BLaER1 (cell line): ENCODE results near the gene OSTN.

Experiments
- H3K27ac ChIP-seq: shearing (Covaris generic); formaldehyde crosslinking; 2 replicates; pipeline ENCODE4 v1.8.1; 2022
- H3K27me3 ChIP-seq: shearing (Covaris generic); formaldehyde crosslinking; 2 replicates; pipeline ENCODE4 v1.8.1; 2022
- H3K36me3 ChIP-seq: shearing (Covaris generic); formaldehyde crosslinking; 2 replicates; pipeline ENCODE4 v1.8.1; 2022
- H3K4me1 ChIP-seq: shearing (Covaris generic); formaldehyde crosslinking; 2 replicates; pipeline ENCODE4 v1.8.1; 2022
- H3K4me2 ChIP-seq: shearing (Covaris generic); formaldehyde crosslinking; 2 replicates; pipeline ENCODE4 v1.8.1; 2022
- H3K4me3 ChIP-seq: shearing (Covaris generic); formaldehyde crosslinking; 2 replicates; pipeline ENCODE4 v1.8.1; 2022
- H3K9ac ChIP-seq: shearing (Covaris generic); formaldehyde crosslinking; 2 replicates; pipeline ENCODE4 v1.8.1; 2022
- H3K9me3 ChIP-seq: shearing (Covaris generic); formaldehyde crosslinking; 2 replicates; pipeline ENCODE4 v1.8.1; 2022
- H4K20me1 ChIP-seq: shearing (Covaris generic); formaldehyde crosslinking; 2 replicates; pipeline ENCODE4 v1.8.1; 2022
- Cebpa-rat ChIP-seq: shearing (Covaris generic); IDR thresholded peaks from 2 replicates; pipeline ENCODE4 v1.8.1; 2022

The OSTN gene

DNA sequence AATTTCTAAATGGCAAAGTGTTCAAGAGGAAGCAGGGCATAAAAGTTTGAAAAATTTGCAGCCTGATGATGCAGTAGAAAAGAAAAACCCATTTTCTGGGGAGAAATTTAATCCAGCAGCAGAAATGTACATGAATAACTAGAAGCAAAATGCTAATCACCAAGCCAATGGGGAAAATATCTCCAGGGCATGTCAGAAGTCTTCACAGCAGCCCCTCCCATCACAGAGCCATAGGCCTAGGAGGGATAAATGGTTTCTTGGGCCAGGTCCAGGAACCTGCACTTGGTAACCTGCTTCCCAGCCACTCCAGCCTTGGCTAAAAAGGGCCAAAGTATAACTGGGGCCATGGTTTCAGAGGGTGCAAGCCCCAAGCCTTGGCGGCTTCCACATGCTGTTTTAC, 22.6 kb downstream of the OSTN start:
- H3K27ac ChIP-seq = no peak overlapping the region
- no peaks in the 10 kb centered on the region for H3K36me3 ChIP-seq
- H3K9me3 ChIP-seq = no peaks in the 10 kb centered on the region
- no peak overlapping the region for H3K9ac ChIP-seq
- TF ChIP-seq Cebpa-rat = no peak
- H3K4me1 ChIP-seq = no peaks in the 10 kb centered on the region
- no peak overlapping the region for H3K4me3 ChIP-seq
- no peaks in the 10 kb centered on the region for H3K27me3 ChIP-seq
- no peak overlapping the region for H3K4me2 ChIP-seq
- no peaks in the 10 kb centered on the region for H4K20me1 ChIP-seq

DNA sequence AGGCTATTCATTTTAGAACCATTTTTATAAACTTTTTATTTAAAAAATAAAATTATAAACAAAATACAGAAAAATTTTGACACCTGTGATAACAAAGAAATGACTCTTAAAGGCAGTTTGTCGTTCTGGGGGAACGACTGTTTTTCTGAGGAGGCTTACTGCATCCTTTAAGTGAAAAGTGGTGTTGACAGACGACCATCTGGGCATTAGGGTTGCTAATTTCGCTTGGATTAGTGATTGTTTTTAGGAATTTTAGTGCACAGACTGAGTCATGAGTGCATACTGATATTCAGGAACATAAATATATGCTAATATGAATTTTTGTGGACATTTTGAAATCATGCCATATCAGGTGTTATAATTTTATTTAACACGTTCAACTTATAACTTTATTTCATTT, 28.5 kb downstream of the OSTN start:
- Histone ChIP-seq H3K36me3 (no peaks in the 10 kb centered on the region), H3K27me3 (no peaks in the 10 kb centered on the region), H3K4me1 (no peaks in the 10 kb centered on the region), H3K4me2 (no peak overlapping the region), H3K9ac (no peak overlapping the region), H3K9me3 (no peaks in the 10 kb centered on the region), H3K27ac (no peak overlapping the region), H4K20me1 (no peaks in the 10 kb centered on the region), H3K4me3 (no peak overlapping the region)
- no peak for TF ChIP-seq Cebpa-rat

DNA sequence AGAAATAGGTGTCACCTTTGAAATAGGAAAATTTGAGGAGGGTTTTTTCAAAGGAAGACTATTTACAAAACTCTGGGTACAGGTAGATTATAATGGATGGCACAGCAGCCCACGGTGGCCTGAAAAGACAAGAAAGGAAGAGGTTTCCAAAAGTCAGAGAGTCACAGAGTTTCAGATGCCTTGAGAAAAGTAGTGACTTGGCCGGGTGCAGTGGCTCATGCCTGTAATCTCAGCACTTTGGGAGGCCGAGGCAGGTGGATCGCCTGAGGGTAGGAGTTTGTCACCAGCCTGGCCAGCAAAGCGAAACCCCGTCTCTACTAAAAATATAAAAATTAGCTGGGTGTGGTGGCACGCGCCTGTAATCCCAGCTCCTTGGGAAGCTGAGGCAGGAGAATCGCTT, 35.2 kb downstream of the OSTN start:
- H3K27me3 ChIP-seq = no peaks in the 10 kb centered on the region
- no peak overlapping the region for H3K4me3 ChIP-seq
- H3K27ac ChIP-seq = no peak overlapping the region
- no peaks in the 10 kb centered on the region for H3K9me3 ChIP-seq
- peaks cover 12% of the 10 kb centered on the region for H3K4me1 ChIP-seq
- TF ChIP-seq Cebpa-rat = no peak
- no peak overlapping the region for H3K9ac ChIP-seq
- H4K20me1 ChIP-seq = no peaks in the 10 kb centered on the region
- H3K36me3 ChIP-seq = no peaks in the 10 kb centered on the region
- no peak overlapping the region for H3K4me2 ChIP-seq

DNA sequence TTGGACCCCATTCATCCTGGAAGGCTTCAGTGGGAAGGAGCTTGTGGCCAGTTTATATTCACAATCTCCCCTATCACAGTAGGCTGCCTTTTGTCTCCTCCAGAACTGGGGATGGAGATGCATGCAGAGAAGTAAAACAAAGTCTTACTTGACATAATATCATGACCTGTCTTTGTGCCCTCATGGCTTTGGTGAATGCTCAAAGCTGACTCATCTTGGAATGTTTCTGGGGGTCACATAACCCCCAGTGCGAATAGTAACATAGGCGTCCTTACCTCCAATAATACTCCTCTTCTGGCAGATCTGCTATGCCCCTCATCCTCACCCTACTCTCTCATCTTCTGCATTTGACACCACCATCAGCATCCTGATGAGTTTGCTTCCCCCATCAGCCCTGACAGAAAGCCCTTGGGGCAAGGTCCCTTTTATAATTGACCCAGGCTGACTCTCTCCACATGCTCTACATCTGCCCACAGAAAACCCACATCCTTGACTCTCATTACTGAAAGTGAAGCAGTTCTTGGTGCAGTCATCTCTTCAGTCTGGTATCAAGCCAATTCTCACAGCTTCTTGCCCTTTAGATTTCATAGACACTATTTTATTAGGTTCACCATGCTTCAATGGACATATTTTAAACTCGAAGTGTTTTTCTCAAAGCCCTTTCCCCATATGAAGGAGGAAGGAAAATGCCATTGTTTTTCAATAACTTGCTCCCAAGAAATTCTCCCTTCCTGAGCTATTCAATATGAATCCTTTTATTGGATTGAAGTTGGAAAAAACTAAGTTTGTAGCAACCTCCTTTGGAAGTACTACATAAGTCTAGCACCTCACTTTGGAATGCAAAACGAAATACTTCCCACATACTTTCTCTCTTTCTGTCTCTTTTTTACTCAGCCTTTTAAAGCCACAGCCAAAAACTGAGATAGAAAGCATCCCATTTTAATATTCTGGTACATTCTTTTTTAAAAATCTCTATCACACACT, 36.6 kb downstream of the OSTN start:
- no peak overlapping the region for H3K9ac ChIP-seq
- H3K4me3 ChIP-seq = no peak overlapping the region
- H4K20me1 ChIP-seq = no peaks in the 10 kb centered on the region
- no peaks in the 10 kb centered on the region for H3K36me3 ChIP-seq
- no peaks in the 10 kb centered on the region for H3K9me3 ChIP-seq
- H3K4me1 ChIP-seq = peaks cover 12% of the 10 kb centered on the region
- TF ChIP-seq Cebpa-rat = no peak
- H3K4me2 ChIP-seq = peak overlapping the region; percentile 4; the same call in 1 of the 2 replicates
- H3K27me3 ChIP-seq = no peaks in the 10 kb centered on the region
- H3K27ac ChIP-seq = no peak overlapping the region

DNA sequence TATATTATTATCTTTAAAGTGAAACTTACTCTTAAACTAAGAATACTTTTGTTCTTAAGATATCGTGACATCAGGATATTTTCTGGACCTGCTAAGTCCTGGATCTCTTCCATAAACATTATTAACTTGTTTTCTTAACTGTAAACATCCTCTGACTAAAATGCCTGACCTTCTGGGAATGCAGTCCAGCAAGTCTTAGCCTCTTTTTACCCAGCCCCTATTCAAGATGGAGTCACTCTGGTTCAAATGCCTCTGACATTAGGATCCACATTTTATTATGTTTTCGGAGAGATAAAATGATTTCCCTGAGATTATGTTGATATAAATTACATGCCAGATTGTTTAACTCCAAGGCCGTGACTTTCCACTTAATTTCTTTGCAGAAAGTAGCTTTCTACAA, 37.6 kb downstream of the OSTN start:
- Histone ChIP-seq H4K20me1 (no peaks in the 10 kb centered on the region), H3K4me3 (no peak overlapping the region), H3K4me2 (no peak overlapping the region), H3K27ac (no peak overlapping the region), H3K4me1 (peaks cover 12% of the 10 kb centered on the region), H3K9me3 (no peaks in the 10 kb centered on the region), H3K36me3 (no peaks in the 10 kb centered on the region), H3K9ac (no peak overlapping the region), H3K27me3 (no peaks in the 10 kb centered on the region)
- no peak for TF ChIP-seq Cebpa-rat

DNA sequence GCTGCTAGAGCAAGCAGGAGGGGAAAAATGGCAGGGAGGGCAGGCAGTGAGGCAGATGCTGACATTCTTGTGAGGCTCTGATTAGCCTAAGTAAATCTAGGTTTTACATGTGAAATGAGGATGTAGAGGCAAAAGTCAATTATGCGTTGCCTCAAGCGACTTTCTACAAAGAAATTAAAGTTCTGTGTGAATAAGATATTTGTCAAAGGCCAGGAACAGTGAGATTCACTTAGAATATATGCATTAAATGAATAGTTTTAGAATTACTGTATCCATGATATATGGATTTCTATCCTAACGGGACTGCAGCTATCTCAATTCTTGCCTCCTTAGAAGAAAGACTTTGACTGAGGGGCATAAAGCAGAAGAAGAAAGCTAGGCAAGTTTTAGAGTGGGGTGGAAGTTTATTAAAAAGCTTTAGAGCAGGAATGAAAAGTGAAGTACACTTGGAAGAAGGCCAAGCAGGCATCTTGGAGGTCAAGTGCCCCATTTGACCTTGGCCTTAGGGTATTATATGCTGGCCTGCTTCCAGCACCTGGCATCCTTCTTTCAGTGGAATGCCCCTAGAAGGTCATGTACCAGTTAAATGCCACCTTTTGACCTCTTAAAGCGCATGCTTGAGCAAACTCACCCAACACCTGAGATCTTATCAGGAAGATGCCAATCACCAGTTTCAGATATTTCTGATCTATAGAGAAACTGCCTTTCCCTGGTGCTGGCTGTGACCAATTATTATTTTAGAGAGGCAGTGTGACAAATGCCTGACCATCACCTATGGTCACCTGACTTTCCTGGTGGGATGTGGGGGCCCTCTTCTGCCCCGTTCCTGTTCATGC, 38.2 kb downstream of the OSTN start:
- Histone ChIP-seq H3K4me3 (no peak overlapping the region), H4K20me1 (no peaks in the 10 kb centered on the region), H3K36me3 (no peaks in the 10 kb centered on the region), H3K4me1 (peaks cover 12% of the 10 kb centered on the region), H3K27ac (no peak overlapping the region), H3K27me3 (no peaks in the 10 kb centered on the region), H3K9me3 (no peaks in the 10 kb centered on the region), H3K9ac (no peak overlapping the region), H3K4me2 (no peak overlapping the region)
- TF ChIP-seq Cebpa-rat = no peak

DNA sequence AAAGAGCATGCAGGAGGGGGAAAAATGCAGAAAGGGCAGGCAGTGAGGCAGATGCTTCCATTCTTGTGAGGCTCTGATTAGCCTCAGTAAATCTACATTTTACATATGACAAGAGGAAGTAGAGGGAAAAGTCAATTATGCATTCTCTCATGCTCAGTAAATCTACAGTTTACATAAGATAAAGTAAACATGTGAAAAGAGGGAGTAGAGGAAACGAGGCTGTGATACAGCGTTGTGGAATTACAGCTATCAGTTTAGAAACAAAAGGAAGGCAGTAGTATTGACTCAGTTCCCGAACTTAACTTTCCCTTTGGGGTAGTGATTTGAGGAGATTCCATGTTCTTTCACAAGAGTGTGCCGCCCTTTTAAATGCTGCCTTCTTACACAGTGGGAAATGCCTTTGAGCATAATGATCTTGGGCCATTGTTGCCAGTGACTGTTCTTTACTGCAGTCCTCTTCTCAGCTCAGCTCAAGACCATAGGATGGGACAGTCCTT, 39.3 kb downstream of the OSTN start:
- Histone ChIP-seq H3K27me3 (no peaks in the 10 kb centered on the region), H3K4me2 (no peak overlapping the region), H3K9me3 (no peaks in the 10 kb centered on the region), H3K27ac (no peak overlapping the region), H4K20me1 (no peaks in the 10 kb centered on the region), H3K4me3 (no peak overlapping the region), H3K4me1 (peaks cover 12% of the 10 kb centered on the region), H3K36me3 (no peaks in the 10 kb centered on the region), H3K9ac (no peak overlapping the region)
- TF ChIP-seq Cebpa-rat = no peak

DNA sequence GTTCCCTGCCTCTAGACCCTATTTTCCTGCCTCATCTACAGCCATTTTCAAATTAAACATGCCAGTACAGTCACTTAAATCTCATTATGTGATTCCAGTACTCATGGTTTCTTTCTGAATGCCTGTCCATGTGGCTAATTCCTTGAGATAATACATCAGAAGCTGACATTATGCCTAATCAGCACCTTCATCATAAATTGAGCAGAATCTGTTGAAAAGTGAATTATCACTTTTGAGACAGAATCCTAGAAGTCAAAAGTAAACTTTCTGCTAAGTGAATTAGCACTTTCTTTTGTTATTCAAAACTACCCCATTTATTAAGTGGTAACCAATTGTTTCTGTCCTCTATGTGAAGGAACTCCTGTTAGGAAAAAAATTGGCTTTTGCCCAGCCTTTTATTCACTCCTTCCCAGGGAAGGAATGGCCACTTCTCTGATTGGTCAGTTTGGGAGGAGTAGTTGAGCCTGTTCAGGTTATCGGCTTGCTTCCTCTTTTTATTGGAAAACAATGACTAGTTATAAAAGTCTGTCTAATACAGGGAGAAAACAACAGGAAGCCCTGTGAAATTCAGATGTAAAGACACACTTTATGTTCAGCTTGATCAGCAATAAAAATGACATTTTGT, 40.5 kb downstream of the OSTN start:
- Histone ChIP-seq H4K20me1 (no peaks in the 10 kb centered on the region), H3K9me3 (no peaks in the 10 kb centered on the region), H3K27ac (no peak overlapping the region), H3K4me1 (peaks cover 12% of the 10 kb centered on the region), H3K36me3 (no peaks in the 10 kb centered on the region), H3K4me2 (no peak overlapping the region), H3K9ac (no peak overlapping the region), H3K4me3 (no peak overlapping the region), H3K27me3 (no peaks in the 10 kb centered on the region)
- TF ChIP-seq Cebpa-rat = no peak

DNA sequence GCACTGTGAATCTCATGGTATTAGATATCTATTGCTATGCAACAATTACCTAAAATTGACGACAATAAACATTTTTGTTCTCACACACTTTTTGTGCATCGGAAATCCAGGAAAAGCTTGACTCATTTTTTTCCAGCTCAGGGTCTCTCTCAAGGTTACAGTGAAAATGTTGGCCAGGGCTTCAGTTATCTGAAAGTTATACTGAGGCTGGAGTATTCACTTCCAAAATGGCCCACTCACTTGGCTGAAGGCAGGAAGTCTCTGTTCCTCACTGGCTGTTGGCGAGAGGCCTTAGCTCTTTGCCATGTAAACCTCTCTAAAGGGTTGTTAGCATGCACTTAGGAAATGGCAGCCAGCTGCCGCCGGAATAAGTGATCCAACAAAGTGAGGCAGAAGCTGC, 41.4 kb downstream of the OSTN start:
- Histone ChIP-seq H3K9ac (no peak overlapping the region), H3K4me2 (no peak overlapping the region), H3K27ac (no peak overlapping the region), H4K20me1 (no peaks in the 10 kb centered on the region), H3K27me3 (no peaks in the 10 kb centered on the region), H3K9me3 (no peaks in the 10 kb centered on the region), H3K4me3 (no peak overlapping the region), H3K4me1 (peaks cover 10% of the 10 kb centered on the region), H3K36me3 (no peaks in the 10 kb centered on the region)
- TF ChIP-seq Cebpa-rat = no peak
